Fibroblast of pulmonary artery (primary cell): Measurements from ENCODE around the gene ZNF487.
A peak's percentile ranks its signal among the peaks of the same experiment; 100 is the strongest.
"Not testable (repeated sequence)": the region's sequence is repeated elsewhere in the genome, so short reads cannot be mapped to it uniquely, and the experiment has no call there.

ENCODE experiments used
- DNase-seq: peaks from one replicate; pipeline ENCODE4 v3.0.0-alpha.2; 2010; ENCODE audit warnings: low read depth
- H3K4me3 ChIP-seq: replicated peaks from 2 replicates; pipeline ENCODE4 v1.5.1; 2011; ENCODE audit warnings: low read depth, mild to moderate bottlenecking, control low read depth, low read length, moderate library complexity
- TF ChIP-seq, protein P1 (sequence below): IDR thresholded peaks from 2 replicates; pipeline ENCODE4 v1.5.1; 2011; ENCODE audit warnings: mild to moderate bottlenecking, control low read depth, low read length, inconsistent platforms; ENCODE audit errors: missing control alignments

ZNF487 gene

DNA sequence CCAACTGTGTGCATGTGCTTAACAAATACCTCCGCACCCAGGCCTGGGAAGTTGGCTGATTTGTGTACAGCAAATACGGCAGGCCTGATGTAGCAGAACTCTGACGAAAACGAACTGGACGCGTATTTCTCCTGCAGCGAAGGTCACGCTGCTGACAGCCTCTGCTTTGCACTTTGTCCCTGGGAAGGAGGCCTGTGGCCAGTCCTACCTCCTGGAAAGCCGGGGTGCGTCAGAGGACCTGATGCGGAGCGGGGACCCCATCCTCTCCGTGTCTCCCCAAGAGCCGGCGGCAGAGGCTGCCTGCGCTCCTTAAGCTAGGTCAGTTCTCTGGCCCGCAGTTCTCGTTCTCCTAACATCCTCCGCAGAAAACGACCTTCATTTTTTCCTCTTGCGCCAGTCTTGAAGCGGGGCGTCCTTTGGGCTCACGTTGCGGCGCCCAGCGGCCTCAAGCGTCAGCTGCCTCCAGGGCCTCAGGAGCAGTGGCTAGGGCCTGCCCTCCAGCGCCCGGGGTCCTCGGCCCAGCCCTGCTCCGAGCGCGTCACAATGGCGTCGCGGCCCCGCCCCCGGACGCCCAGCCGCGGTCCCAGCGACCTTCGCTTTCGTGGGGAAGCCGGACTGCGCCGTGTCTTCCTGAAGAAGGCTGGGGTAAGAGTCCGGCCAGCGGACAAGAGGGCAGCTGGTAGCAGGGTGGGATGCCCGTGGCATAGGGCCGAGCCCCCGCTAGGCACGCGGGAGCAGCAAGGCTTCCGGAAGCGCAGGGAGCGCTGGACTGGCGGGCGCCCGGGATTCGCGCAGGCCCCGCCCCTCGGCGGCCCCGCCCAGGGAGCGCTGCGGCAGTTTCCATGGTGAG lies at the start of gene ZNF487:
Gene ZNF487, plus strand, starts transcription at position 821 of the 850 bp plus-strand sequence. CDS start 38,703 bp downstream, outside the sequence.
- TF ChIP-seq, protein P1, sequence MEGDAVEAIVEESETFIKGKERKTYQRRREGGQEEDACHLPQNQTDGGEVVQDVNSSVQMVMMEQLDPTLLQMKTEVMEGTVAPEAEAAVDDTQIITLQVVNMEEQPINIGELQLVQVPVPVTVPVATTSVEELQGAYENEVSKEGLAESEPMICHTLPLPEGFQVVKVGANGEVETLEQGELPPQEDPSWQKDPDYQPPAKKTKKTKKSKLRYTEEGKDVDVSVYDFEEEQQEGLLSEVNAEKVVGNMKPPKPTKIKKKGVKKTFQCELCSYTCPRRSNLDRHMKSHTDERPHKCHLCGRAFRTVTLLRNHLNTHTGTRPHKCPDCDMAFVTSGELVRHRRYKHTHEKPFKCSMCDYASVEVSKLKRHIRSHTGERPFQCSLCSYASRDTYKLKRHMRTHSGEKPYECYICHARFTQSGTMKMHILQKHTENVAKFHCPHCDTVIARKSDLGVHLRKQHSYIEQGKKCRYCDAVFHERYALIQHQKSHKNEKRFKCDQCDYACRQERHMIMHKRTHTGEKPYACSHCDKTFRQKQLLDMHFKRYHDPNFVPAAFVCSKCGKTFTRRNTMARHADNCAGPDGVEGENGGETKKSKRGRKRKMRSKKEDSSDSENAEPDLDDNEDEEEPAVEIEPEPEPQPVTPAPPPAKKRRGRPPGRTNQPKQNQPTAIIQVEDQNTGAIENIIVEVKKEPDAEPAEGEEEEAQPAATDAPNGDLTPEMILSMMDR, result peak; percentile 16
- peak; percentile 90 for DNase-seq

DNA sequence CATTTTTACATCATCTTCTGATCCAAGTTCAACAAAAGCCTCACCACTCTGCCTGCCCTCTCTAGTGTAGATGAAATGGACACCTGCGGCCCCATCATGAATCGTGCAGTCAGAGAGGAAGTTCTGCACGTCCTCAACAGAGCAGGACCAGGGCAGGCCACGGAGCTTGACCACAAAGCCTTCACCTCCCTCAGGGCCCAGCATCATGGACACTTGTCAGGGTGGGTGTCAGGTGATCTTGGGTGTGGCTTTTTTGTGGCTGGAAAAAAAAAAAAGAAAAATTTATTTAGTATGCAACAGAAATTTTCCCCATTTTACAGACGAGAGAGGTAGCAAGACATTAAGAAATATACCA lies 49.3 kb upstream of the ZNF487 start:
- H3K4me3 ChIP-seq, result no peak overlapping the region
- TF ChIP-seq, protein P1, result no peak
- no peak for DNase-seq

More for the DNA sequence above, at the start of gene ZNF487:
- peak within 1 kb of the TSS; percentile 90 for H3K4me3 ChIP-seq

DNA sequence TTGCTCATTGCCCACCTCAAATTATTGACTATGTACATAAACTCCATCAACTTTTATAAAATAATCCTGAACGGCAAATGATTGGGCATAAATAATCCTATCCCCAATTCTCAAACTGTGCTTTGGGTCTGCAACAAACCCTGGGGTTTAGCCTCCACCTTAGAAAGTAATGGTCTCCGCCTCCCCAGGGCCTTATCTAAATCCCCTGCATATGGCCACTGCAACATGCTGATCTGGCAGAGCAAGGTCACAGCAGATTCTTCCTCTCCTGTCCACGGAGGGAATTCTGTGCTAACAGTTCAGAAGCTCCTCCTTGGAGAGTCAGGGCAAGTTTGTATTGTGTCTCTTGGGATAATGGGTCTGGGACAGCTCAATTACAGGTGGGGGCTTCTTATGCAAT lies 47.0 kb upstream of the ZNF487 start:
- no peak for DNase-seq
- TF ChIP-seq, protein P1, result no peak
- no peak overlapping the region for H3K4me3 ChIP-seq

DNA sequence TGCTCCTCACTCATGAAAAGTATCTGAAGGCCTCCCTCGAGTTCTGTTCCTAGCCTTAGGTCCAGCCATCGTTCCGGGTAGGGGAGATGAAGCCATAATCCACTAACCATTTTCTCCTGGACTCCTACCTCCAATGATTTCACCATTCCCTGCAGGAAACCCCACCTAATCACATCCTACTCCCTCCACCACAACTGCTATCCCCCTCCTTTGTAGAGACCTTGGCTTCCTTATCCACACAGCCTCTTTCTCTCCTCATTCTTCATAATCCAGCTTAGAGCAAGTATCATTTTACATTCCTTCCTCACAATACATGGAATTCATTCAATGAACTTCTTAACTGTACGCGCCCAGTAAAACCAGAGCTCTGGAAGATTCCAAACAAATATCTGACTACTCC lies 46.6 kb upstream of the ZNF487 start:
- no peak for DNase-seq
- TF ChIP-seq, protein P1, result no peak
- no peak overlapping the region for H3K4me3 ChIP-seq

DNA sequence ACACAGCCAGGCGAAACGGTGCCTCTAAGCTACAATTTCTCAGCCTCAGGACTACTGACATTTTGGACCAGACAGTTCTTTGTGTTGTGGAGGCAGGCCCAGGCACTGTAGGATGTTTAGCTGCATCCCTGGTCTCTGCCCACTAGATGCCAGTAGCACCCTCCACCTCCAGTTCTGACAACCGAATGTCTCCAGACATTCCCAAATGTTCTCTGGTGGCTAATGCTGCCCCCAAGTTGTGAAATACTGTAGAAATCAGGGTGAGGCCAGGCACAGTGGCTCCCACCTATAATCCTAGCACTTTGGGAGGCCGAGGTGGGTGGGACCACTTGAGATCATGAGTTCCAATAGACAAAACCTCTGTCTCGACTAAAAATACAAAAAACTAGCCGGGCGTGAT lies 46.2 kb upstream of the ZNF487 start:
- H3K4me3 ChIP-seq, result no peak overlapping the region
- TF ChIP-seq, protein P1, result peak; percentile 62
- peak; percentile 67 for DNase-seq

DNA sequence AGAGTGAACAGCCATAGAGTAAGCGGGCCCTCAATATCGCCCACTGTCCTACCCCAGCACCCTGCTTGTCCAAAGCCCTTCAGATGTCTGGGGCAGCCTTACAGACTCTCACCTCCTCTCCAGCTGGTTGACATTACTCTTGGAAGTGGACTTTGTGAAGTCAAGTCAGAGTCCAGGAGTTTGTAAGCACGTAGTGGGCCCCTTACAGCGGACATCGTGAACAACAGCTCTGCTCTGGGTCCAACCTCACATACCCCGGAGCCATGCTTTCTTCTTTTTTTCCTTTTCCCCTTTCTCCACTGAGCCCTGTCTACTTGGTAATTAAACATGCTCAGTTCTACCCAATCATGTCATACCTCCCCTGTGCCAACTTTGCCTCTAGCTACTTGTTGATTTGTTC lies 45.4 kb upstream of the ZNF487 start:
- TF ChIP-seq, protein P1, result no peak
- H3K4me3 ChIP-seq, result no peak overlapping the region
- DNase-seq, result no peak

DNA sequence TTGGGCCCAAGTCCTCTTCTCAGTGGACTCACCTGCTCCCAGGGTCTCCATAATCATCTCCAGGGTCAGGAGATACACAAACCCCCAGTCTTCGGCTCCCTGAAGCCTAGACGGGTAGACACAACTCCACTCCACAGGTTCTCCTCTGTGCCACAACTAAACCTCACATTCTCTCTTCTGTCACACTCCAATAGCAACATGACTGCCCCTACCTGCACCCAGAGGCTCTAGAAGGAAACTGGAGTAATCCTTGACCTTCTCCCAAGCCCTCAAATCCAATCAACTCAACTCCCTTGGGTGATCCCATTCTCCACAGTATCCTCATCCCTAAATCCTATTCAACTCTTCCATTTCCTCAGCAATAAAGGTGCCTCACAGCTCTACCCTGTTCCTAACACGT lies 44.2 kb upstream of the ZNF487 start:
- TF ChIP-seq, protein P1, result no peak
- no peak for DNase-seq
- no peak overlapping the region for H3K4me3 ChIP-seq

DNA sequence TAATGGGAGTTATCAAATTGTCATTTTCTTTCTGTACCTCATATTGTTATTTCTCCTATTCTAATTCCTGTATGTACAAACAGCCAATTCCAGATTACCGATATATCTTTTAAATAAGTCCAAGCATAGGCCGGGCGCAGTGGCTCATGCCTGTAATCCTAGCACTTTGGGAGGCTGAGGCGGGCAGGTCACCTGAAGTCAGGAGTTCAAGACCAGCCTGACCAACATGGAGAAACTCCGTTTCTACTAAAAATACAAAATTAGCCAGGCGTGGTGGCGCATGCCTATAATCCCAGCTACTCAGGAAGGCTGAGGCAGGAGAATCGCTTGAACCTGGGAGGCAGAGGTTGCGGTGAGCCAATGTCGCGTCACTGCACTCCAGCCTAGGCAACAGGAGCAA lies 43.7 kb upstream of the ZNF487 start:
- DNase-seq, H3K4me3 ChIP-seq: not testable (repeated sequence)
